OCI-LY7 (cell line): ENCODE measurements around the gene EYS. TPM values are rescaled to one million over a fixed set of nuclear protein-coding genes. Genes with fewer than 3 reads are reported as not detected.

Experiments used
- BruUV-seq: library from RNA; stranded (reverse); fragments of 400-500 nt; replicated peaks from 2 replicates; lab custom pipeline; 2021; lab: Mats Ljungman, UMichigan
- CTCF ChIA-PET: fragments of 300-600 bp; sonication (Branson Sonifier 250); formaldehyde crosslinking; loops from one replicate; lab custom pipeline; 2022; ENCODE audit warnings: antibody characterized with exemption; ENCODE audit not compliant: unreplicated experiment; lab: Charles Lee
- POLR2A ChIA-PET: fragments of 300-600 bp; sonication (Branson Sonifier 250); formaldehyde crosslinking; loops from one replicate; lab custom pipeline; 2022; ENCODE audit warnings: antibody characterized with exemption; lab: Charles Lee
- DNase-seq: peaks from one replicate; pipeline ENCODE4 v3.0.0-alpha.2; 2015; ENCODE audit warnings: low spot score
- H2AFZ ChIP-seq: fragments of 200-600 bp; sonication (generic), shearing (Covaris generic); 2 replicates; pipeline ENCODE4 v1.6.1; 2014; ENCODE audit warnings: mild to moderate bottlenecking, antibody characterized with exemption, low read length, moderate library complexity
- H3K27ac ChIP-seq: fragments of 200-600 bp; sonication (generic); 2 replicates; pipeline ENCODE4 v1.5.1; 2014; ENCODE audit warnings: mixed run types, low read depth, mild to moderate bottlenecking, moderate library complexity, low read length, inconsistent platforms; ENCODE audit not compliant: poor library complexity, severe bottlenecking
- H3K36me3 ChIP-seq: fragments of 200-600 bp; sonication (generic); 2 replicates; pipeline ENCODE4 v1.6.1; 2014; ENCODE audit warnings: mild to moderate bottlenecking, antibody characterized with exemption, low read length, moderate library complexity, mixed read lengths; ENCODE audit not compliant: insufficient read depth
- H3K4me1 ChIP-seq: fragments of 200-600 bp; sonication (generic); 2 replicates; pipeline ENCODE4 v1.5.1; 2014; ENCODE audit warnings: mild to moderate bottlenecking, low read length; ENCODE audit not compliant: insufficient read depth, poor library complexity, severe bottlenecking
- H3K4me2 ChIP-seq: fragments of 200-600 bp; sonication (generic); 2 replicates; pipeline ENCODE4 v1.6.1; 2014; ENCODE audit warnings: mild to moderate bottlenecking, low read length
- H3K4me3 ChIP-seq: fragments of 200-600 bp; sonication (generic); 2 replicates; pipeline ENCODE4 v1.5.1; 2014; ENCODE audit warnings: mild to moderate bottlenecking, low read depth, low read length; ENCODE audit not compliant: poor library complexity, severe bottlenecking
- H3K79me2 ChIP-seq: fragments of 200-600 bp; sonication (generic); 2 replicates; pipeline ENCODE4 v1.6.1; 2016; ENCODE audit warnings: low read depth, mild to moderate bottlenecking, low read length, moderate library complexity, mixed read lengths; ENCODE audit not compliant: insufficient read depth
- H3K9me2 ChIP-seq: fragments of 200-600 bp; sonication (generic); 2 replicates; pipeline ENCODE4 v1.6.1; 2016; ENCODE audit warnings: mild to moderate bottlenecking, low read length, mixed read lengths; ENCODE audit not compliant: insufficient read depth
- H3K9me3 ChIP-seq: fragments of 200-600 bp; sonication (generic); 2 replicates; pipeline ENCODE4 v1.6.1; 2014; ENCODE audit warnings: mild to moderate bottlenecking, mixed run types, low read length, mixed read lengths
- H4K20me1 ChIP-seq: fragments of 200-600 bp; sonication (generic); 2 replicates; pipeline ENCODE4 v1.6.1; 2014; ENCODE audit warnings: mild to moderate bottlenecking, antibody characterized with exemption, low read length, moderate library complexity, mixed read lengths; ENCODE audit not compliant: insufficient read depth
- CTCF ChIP-seq: fragments of 200-600 bp; sonication (generic); conservative IDR thresholded peaks from 2 replicates; pipeline ENCODE4 v1.5.1; 2014; ENCODE audit warnings: mild to moderate bottlenecking, antibody characterized with exemption, low read length, moderate library complexity, mixed read lengths
- EZH2phosphoT487 ChIP-seq: fragments of 200-600 bp; sonication (generic); IDR thresholded peaks from 2 replicates; pipeline ENCODE4 v1.6.1; 2018; ENCODE audit warnings: low read depth, borderline replicate concordance, mild to moderate bottlenecking, mixed run types, antibody characterized with exemption, low read length, moderate library complexity, mixed read lengths
- intact Hi-C: fragments of 100-400 bp; cut with micrococcal nuclease; formaldehyde crosslinking; loops from one replicate; pipeline ENCODE4 v1.10.0; 2022; ENCODE audit not compliant: unreplicated experiment
- total RNA-seq, 2 experiments: library from RNA; depleted of rRNA in 1 of 2; stranded (reverse); fragments of >200 nt in 1 of 2; shearing (Covaris generic) in 1 of 2; gene quantifications; 2 replicates each; pipeline ENCODE4 v1.2.3, GENCODE V29; 2014 to 2022

EYS gene
- total RNA-seq, 2 experiments from 2014 or later: not detected

DNA sequence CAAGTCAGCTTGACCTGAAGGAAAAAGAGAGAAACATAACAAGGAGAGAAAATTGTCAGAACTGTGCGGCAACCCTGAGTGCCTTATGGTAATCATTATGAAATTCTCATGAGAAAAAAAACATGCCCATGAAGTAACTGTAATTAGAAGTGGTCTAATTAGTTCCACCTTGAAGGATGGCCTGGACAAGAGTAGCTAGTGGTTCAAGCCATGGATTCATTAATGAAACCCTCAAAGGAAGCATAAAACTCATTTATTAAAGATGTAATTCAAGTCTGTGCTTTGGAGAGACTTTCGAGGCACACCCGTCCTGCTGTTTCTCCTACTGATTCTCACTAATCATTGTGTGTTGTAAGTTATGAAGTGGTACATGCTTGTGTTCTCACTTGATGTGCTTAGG is 1911.2 kb downstream of the EYS start:
- Histone ChIP-seq H3K36me3 (no peaks in the 10 kb centered on the region), H3K27ac (no peak overlapping the region), H2AFZ (no peak overlapping the region), H3K9me3 (no peaks in the 10 kb centered on the region), H3K4me3 (no peak overlapping the region), H3K4me2 (no peak overlapping the region), H3K9me2 (no peaks in the 10 kb centered on the region), H3K79me2 (no peaks in the 10 kb centered on the region), H3K4me1 (no peaks in the 10 kb centered on the region), H4K20me1 (no peaks in the 10 kb centered on the region)
- CTCF ChIA-PET: no interaction called here
- DNase-seq: no peak
- POLR2A ChIA-PET: interaction anchor here (1.1 kb wide), 1 partner anchor 13 kb away, joined by 4 read pairs; no protein-coding TSS in a partner anchor
- no TSS peak for BruUV-seq
- intact Hi-C loops: no loop called here
- TF ChIP-seq CTCF: no peak
- no peak for TF ChIP-seq EZH2phosphoT487

DNA sequence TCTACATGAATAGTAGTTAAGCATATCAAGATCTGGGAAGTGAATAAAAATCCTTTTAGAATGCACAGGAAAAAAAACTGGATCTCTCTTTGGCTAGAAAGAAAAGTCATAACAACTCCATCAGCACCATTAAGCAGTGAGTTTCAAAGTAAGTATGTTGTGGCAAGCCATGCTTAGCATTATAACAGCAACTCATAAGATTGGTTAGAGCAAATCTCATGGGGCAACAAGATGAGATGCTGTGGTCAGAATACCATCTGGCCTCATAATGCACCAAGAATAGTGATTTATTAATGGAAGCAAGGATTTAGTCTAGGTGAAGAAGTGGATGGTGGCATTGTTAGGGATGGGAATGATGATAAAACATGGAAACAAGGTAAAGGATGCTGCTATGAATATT is 1912.0 kb downstream of the EYS start:
- POLR2A ChIA-PET: interaction anchor here (0.5 to 1.1 kb wide), 2 partner anchors 12 to 375 kb away, joined by 4 to 5 read pairs; no protein-coding TSS in a partner anchor
- Histone ChIP-seq H3K4me3 (no peak overlapping the region), H2AFZ (no peak overlapping the region), H3K79me2 (no peaks in the 10 kb centered on the region), H4K20me1 (no peaks in the 10 kb centered on the region), H3K4me2 (no peak overlapping the region), H3K4me1 (no peaks in the 10 kb centered on the region), H3K36me3 (no peaks in the 10 kb centered on the region), H3K9me3 (no peaks in the 10 kb centered on the region), H3K9me2 (no peaks in the 10 kb centered on the region), H3K27ac (no peak overlapping the region)
- TF ChIP-seq EZH2phosphoT487: no peak
- TF ChIP-seq CTCF: no peak
- CTCF ChIA-PET: no interaction called here
- no TSS peak for BruUV-seq
- DNase-seq: no peak
- intact Hi-C loops: no loop called here

- BruUV-seq: no TSS peak
- no peak overlapping the region for H2AFZ ChIP-seq
- H3K4me1 ChIP-seq: no peaks in the 10 kb centered on the region
- no peaks in the 10 kb centered on the region for H3K9me3 ChIP-seq
- H3K27ac ChIP-seq: no peak overlapping the region
- H3K4me3 ChIP-seq: no peak overlapping the region
- no peaks in the 10 kb centered on the region for H3K79me2 ChIP-seq
- H3K4me2 ChIP-seq: no peak overlapping the region
- ChIA-PET POLR2A (no interaction called here), CTCF (no interaction called here)
- no peaks in the 10 kb centered on the region for H3K9me2 ChIP-seq
- TF ChIP-seq CTCF (no peak), EZH2phosphoT487 (no peak)
- intact Hi-C loops: no loop called here
- no peaks in the 10 kb centered on the region for H4K20me1 ChIP-seq
- H3K36me3 ChIP-seq: no peaks in the 10 kb centered on the region
- no peak for DNase-seq
Measured at GRCh38 chr6:63793465-63794137, 1913.4 kb downstream of the EYS start.
